ENCODE measurements around the gene SENP5. TPM values are rescaled to one million over a fixed set of nuclear protein-coding genes. Genes with fewer than 3 reads are reported as not detected.

SENP5 gene
- total RNA-seq, 4 donors from 2014 or later = 41.1 to 60.6 (median 44.1) TPM

DNA sequence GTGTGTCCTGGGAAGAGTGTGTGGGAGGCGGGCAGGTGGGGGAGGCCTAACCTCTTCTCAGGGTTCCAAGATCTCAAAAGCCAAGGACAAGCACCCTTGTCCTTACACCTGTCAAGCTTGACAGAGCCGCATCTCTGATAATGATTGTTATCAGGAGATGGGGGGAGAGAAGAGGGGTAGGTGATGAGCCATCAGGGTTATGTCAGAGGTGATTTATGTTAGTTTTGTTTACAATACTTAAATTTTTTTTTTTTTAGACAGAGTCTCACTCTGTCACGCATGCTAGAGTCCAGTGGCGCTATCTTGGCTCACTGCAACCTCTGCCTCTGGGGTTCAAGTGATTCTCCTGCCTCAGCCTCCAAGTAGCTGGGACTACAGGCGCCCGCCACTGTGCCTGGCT, 82.0 kb downstream of the SENP5 start:
- no peak for DNase-seq (ENCODE audit: low spot score in 2 of 2)
- Histone ChIP-seq H3K4me3 (no peak overlapping the region), H3K36me3 (peaks cover 0 to 54% (median 0%) of the 10 kb centered on the region in 3 donors), H3K4me1 (peaks cover 0 to 2% (median 0%) of the 10 kb centered on the region in 4 donors), H3K27me3 (no peaks in the 10 kb centered on the region), H3K9me3 (no peaks in the 10 kb centered on the region), H3K27ac (no peak overlapping the region)
- 94 to 97% methylated on average over 6 of the region's 6 CpGs for WGBS, 2 donors
- no peak for TF ChIP-seq POLR2A (IDR thresholded peaks at IDR 0.05)
- TF ChIP-seq EP300 (IDR thresholded peaks at IDR 0.05) = no peak
- TF ChIP-seq, protein P1, sequence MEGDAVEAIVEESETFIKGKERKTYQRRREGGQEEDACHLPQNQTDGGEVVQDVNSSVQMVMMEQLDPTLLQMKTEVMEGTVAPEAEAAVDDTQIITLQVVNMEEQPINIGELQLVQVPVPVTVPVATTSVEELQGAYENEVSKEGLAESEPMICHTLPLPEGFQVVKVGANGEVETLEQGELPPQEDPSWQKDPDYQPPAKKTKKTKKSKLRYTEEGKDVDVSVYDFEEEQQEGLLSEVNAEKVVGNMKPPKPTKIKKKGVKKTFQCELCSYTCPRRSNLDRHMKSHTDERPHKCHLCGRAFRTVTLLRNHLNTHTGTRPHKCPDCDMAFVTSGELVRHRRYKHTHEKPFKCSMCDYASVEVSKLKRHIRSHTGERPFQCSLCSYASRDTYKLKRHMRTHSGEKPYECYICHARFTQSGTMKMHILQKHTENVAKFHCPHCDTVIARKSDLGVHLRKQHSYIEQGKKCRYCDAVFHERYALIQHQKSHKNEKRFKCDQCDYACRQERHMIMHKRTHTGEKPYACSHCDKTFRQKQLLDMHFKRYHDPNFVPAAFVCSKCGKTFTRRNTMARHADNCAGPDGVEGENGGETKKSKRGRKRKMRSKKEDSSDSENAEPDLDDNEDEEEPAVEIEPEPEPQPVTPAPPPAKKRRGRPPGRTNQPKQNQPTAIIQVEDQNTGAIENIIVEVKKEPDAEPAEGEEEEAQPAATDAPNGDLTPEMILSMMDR (IDR thresholded peaks at IDR 0.05) = no peak

DNA sequence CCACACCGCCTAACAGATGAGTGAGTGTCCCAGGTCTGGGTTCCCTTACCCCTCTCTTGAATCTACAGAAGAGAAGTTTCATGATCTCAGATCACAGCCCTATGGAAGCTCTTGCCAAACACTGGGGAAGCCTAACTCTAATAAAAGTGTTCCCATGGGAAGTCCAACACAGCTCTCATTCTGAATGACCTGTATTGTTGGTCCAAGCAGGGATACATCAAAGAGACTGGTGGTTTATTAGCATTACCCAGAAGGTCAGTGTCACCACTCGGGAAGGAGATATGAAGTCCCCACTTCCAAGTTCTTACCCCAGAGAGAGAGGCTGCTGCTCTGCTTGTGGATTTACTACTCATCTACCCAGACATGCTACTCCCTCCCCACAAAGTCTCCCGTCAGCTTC, 83.7 kb downstream of the SENP5 start:
- H3K4me1 ChIP-seq = no peaks in the 10 kb centered on the region
- TF ChIP-seq, protein P1 (IDR thresholded peaks at IDR 0.05) = no peak
- no peak for TF ChIP-seq POLR2A (IDR thresholded peaks at IDR 0.05)
- TF ChIP-seq EP300 (IDR thresholded peaks at IDR 0.05) = no peak
- 85 to 91% methylated on average over 2 to 3 of the region's 3 CpGs for WGBS, 2 donors
- H3K9me3 ChIP-seq = no peaks in the 10 kb centered on the region
- DNase-seq (ENCODE audit: low spot score in 2 of 2) = no peak
- H3K27me3 ChIP-seq = no peaks in the 10 kb centered on the region
- peaks cover 0 to 38% (median 0%) of the 10 kb centered on the region in 3 donors for H3K36me3 ChIP-seq
- no peak overlapping the region for H3K27ac ChIP-seq
- no peak overlapping the region for H3K4me3 ChIP-seq

DNA sequence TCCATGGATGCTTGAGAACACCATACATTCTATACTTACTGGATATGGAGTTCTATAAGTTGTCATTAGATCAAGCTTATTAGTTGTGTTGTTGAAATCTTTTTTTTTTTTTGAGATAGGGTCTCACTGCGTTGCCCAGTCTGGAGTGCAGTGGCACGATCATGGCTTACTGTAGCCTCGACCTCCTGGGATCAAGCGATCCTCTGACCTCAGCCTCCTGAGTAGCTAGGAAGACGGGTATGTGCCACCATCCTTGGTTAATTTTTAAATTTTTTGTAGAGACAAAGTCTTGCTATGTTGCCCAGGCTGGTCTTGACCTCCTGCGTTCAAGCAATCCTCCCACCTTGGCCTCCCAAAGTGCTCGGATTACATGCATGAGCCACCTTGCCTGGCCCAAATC, 87.1 kb downstream of the SENP5 start:
- no peak overlapping the region for H3K27ac ChIP-seq

DNA sequence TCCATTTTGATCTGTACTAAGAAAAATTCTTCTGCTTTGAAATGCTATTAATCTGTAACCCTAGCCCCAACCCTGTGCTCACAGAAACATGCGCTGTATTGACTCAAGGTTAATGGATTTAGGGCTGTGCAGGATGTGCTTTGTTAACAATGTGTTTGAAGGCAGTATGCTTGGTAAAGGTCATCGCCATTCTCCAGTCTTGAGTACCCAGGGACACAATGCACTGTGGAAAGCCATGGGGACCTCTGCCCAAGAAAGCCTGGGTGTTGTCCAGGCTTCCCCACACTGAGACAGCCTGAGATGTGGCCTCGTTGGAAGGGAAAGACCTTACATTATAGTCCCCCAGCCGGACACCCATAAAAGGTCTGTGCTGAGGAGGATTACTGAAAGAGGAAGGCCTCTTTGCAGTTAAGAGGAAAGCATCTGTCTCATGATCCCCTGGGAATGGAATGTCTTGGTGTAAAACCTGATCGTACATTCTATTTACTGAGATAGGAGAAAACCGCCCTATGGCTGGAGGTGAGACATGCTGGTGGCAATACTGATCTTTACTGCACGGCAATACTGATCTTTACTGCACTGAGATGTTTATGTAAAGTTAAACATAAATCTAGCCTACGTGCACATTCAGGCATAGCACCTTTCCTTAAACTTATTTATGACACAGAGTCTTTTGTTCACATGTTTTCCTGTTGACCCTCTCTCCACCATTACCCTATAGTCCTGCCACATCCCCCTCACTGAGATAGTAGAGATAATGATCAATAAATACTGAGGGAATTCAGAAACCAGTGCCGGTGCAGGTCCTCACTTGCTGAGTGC, 94.6 kb downstream of the SENP5 start:
- Histone ChIP-seq H3K4me3 (no peak overlapping the region), H3K9me3 (no peaks in the 10 kb centered on the region), H3K4me1 (peaks cover 0 to 9% (median 0%) of the 10 kb centered on the region in 4 donors), H3K27me3 (no peaks in the 10 kb centered on the region), H3K27ac (no peak overlapping the region), H3K36me3 (peaks cover 0 to 29% (median 0%) of the 10 kb centered on the region in 3 donors)
- TF ChIP-seq, protein P1 (IDR thresholded peaks at IDR 0.05) = no peak
- no peak for TF ChIP-seq POLR2A (IDR thresholded peaks at IDR 0.05)
- no peak for TF ChIP-seq EP300 (IDR thresholded peaks at IDR 0.05)
- DNase-seq (ENCODE audit: low spot score in 2 of 2) = no peak
- 55 to 61% methylated on average over 9 of the region's 9 CpGs for WGBS, 2 donors

More for the DNA sequence above, 87.1 kb downstream of the SENP5 start:
- Histone ChIP-seq H3K9me3 (no peaks in the 10 kb centered on the region), H3K36me3 (peaks cover 0 to 18% (median 0%) of the 10 kb centered on the region in 3 donors), H3K4me1 (no peaks in the 10 kb centered on the region), H3K27me3 (no peaks in the 10 kb centered on the region), H3K4me3 (no peak overlapping the region)
- no peak for TF ChIP-seq POLR2A (IDR thresholded peaks at IDR 0.05)
- TF ChIP-seq EP300 (IDR thresholded peaks at IDR 0.05) = no peak
- TF ChIP-seq, protein P1 (IDR thresholded peaks at IDR 0.05) = no peak
- DNase-seq (ENCODE audit: low spot score in 2 of 2) = no peak
- 79 to 83% methylated on average over 7 of the region's 7 CpGs for WGBS, 2 donors

DNA sequence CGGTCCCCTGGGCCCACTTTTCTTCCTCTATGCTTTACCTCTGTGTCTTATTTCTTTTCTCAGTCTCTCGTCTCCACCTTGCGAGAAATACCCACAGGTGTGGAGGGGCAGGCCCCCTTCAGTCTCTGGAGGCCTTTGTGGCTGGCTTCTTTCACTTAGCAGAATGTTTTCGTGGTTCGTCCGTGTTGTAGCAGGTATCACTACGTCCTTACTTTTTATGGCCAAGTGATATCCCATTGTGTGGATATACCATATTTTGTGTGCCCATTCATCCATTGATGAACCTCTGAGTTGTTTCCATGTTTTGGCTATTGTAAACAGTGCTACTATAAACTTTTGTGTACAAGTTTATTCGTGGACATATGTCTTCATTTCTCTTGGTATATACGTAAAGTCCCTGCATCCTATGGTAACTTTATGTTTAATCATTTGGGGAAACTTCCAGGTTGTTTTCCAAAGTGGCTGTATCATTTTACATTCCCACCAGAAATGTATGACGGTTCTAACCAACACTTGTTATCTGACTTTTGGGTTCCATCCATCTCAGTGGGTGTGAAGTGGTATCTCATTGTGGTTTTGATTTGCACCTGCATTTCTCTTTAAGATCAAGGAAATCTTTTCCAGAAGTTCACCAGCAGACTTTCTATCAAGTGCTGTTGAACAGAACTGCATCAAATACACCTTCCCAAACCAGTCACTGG, 95.4 kb downstream of the SENP5 start:
- WGBS, 2 donors = 85 to 86% methylated on average over 10 of the region's 10 CpGs

More for the DNA sequence above, 95.4 kb downstream of the SENP5 start:
- peaks cover 0 to 17% (median 3%) of the 10 kb centered on the region in 4 donors for H3K4me1 ChIP-seq
- no peak for DNase-seq (ENCODE audit: low spot score in 2 of 2)
- H3K9me3 ChIP-seq = no peaks in the 10 kb centered on the region
- TF ChIP-seq EP300 (IDR thresholded peaks at IDR 0.05) = no peak
- TF ChIP-seq, protein P1 (IDR thresholded peaks at IDR 0.05) = no peak
- no peak for TF ChIP-seq POLR2A (IDR thresholded peaks at IDR 0.05)
- H3K36me3 ChIP-seq = peaks cover 0 to 29% (median 0%) of the 10 kb centered on the region in 3 donors
- H3K27me3 ChIP-seq = no peaks in the 10 kb centered on the region
- H3K4me3 ChIP-seq = no peak overlapping the region
- H3K27ac ChIP-seq = no peak overlapping the region

All from tibial nerve (tissue), 4 donors.